H1 (cell line): Measurements from ENCODE around the gene TYK2. TPM values are rescaled to one million over a fixed set of nuclear protein-coding genes. Genes with fewer than 3 reads are reported as not detected.

Experiments
- CTCF ChIA-PET: fragments of 300-600 bp; sonication (Branson Sonifier 250); formaldehyde crosslinking; loops from one replicate; lab custom pipeline; 2021; ENCODE audit not compliant: partially characterized antibody; lab: Charles Lee
- POLR2A ChIA-PET: fragments of 300-600 bp; sonication (Branson Sonifier 250); formaldehyde crosslinking; loops from one replicate; lab custom pipeline; 2021; ENCODE audit warnings: inconsistent platforms; ENCODE audit not compliant: partially characterized antibody; lab: Charles Lee
- DNase-seq, 2 experiments: peaks; one replicate each; pipeline versions ENCODE4 v3.0.0 to v3.0.0-alpha.2; 2010 to 2022; ENCODE audit warnings: low spot score in 2 of 2, low read depth in 1 of 2, mixed read lengths in 1 of 2
- FAIRE-seq: peaks from 2 replicates; lab custom pipeline; 2011; peaks lifted over from hg19 to GRCh38; lab: Jason Lieb, UNC
- H2AFZ ChIP-seq: 2 replicates; pipeline ENCODE4 v1.8.1; 2012; ENCODE audit warnings: low read length, inconsistent platforms
- H2AK5ac ChIP-seq: 2 replicates; pipeline ENCODE4 v1.6.1; 2013; ENCODE audit warnings: low read depth, low read length
- H2BK120ac ChIP-seq: replicated peaks from 2 replicates; pipeline ENCODE3; 2013; ENCODE audit warnings: low read depth, low read length, inconsistent platforms
- H2BK12ac ChIP-seq: 2 replicates; pipeline ENCODE4 v1.6.1; 2013; ENCODE audit warnings: low read depth, low read length
- H2BK15ac ChIP-seq: 2 replicates; pipeline ENCODE4 v1.6.1; 2013; ENCODE audit warnings: low read length
- H2BK20ac ChIP-seq: 2 replicates; pipeline ENCODE4 v1.6.1; 2013; ENCODE audit warnings: low read length
- H2BK5ac ChIP-seq: 2 replicates; pipeline ENCODE4 v1.6.1; 2013; ENCODE audit warnings: low read depth, low read length
- H3K14ac ChIP-seq: 2 replicates; pipeline ENCODE4 v1.6.1; 2013; ENCODE audit warnings: inconsistent platforms; ENCODE audit not compliant: insufficient read length
- H3K18ac ChIP-seq: 2 replicates; pipeline ENCODE4 v1.6.1; 2013; ENCODE audit warnings: low read length; ENCODE audit errors: extremely low read depth
- H3K23ac ChIP-seq: 2 replicates; pipeline ENCODE4 v1.6.1; 2013; ENCODE audit warnings: inconsistent platforms; ENCODE audit not compliant: insufficient read length
- H3K23me2 ChIP-seq: 2 replicates; pipeline ENCODE4 v1.6.1; 2013; ENCODE audit warnings: low read depth, low read length
- H3K27ac ChIP-seq: 2 replicates; pipeline ENCODE4 v1.6.1; 2011; ENCODE audit warnings: low read depth, low read length, inconsistent platforms
- H3K27me3 ChIP-seq, 4 experiments: replicated peaks in 1 of 4; 1 replicate in 1 of 4; 2 replicates in 3 of 4; pipeline versions ENCODE4 v1.6.1 to v1.8.1; 2011 to 2013; ENCODE audit warnings: low read length in 3 of 4, mild to moderate bottlenecking in 3 of 4, inconsistent platforms in 2 of 4, mixed read lengths in 2 of 4, moderate library complexity in 1 of 4; ENCODE audit not compliant: control insufficient read depth in 3 of 4, insufficient read depth in 3 of 4; ENCODE audit errors: extremely low read depth in 1 of 4
- H3K36me3 ChIP-seq, 4 experiments: 2 replicates each; pipeline versions ENCODE4 v1.6.1 to v1.8.1; 2011 to 2013; ENCODE audit warnings: mild to moderate bottlenecking in 4 of 4, low read length in 3 of 4, moderate library complexity in 2 of 4, control low read depth in 1 of 4, inconsistent platforms in 1 of 4; ENCODE audit not compliant: insufficient read depth in 4 of 4, control insufficient read depth in 2 of 4
- H3K4ac ChIP-seq: replicated peaks from 2 replicates; pipeline ENCODE3; 2013; ENCODE audit warnings: low read length, low read depth, mixed read lengths, inconsistent platforms; ENCODE audit not compliant: insufficient read length
- H3K4me1 ChIP-seq, 4 experiments: replicated peaks in 1 of 4; 1 replicate in 1 of 4; 2 replicates in 3 of 4; pipeline versions ENCODE4 v1.6.1 to v1.8.1; 2011 to 2013; ENCODE audit warnings: low read length in 3 of 4, inconsistent platforms in 2 of 4, mixed read lengths in 1 of 4; ENCODE audit not compliant: insufficient read depth in 4 of 4, control insufficient read depth in 3 of 4
- H3K4me2 ChIP-seq, 2 experiments: 2 replicates each; pipeline versions ENCODE4 v1.6.1 to v1.8.1; 2011 to 2013; ENCODE audit warnings: low read depth in 2 of 2, low read length in 2 of 2, control low read depth in 1 of 2, inconsistent platforms in 1 of 2, mild to moderate bottlenecking in 1 of 2; ENCODE audit not compliant: insufficient read depth in 1 of 2
- H3K4me3 ChIP-seq, 4 experiments: fragments of 200-600, 300-600 bp in 1 of 4; sonication (generic), shearing (Covaris generic), sonication (Bioruptor Twin) in 1 of 4; 2 replicates each; pipeline versions ENCODE4 v1.5.1 to v1.8.1; 2011 to 2016; ENCODE audit warnings: low read length in 4 of 4, low read depth in 3 of 4, control low read depth in 2 of 4, inconsistent platforms in 2 of 4, mild to moderate bottlenecking in 2 of 4, mixed read lengths in 1 of 4, moderate library complexity in 1 of 4; ENCODE audit not compliant: insufficient read depth in 2 of 4; ENCODE audit errors: extremely low read depth in 1 of 4
- H3K56ac ChIP-seq: replicated peaks from 2 replicates; pipeline ENCODE3; 2013; ENCODE audit warnings: low read depth, mild to moderate bottlenecking, mixed read lengths, low read length, inconsistent platforms; ENCODE audit not compliant: insufficient read length
- H3K79me1 ChIP-seq: 2 replicates; pipeline ENCODE4 v1.6.1; 2013; ENCODE audit warnings: low read depth, low read length, control low read depth
- H3K79me2 ChIP-seq, 2 experiments: 2 replicates each; pipeline versions ENCODE4 v1.6.1 to v1.8.1; 2012 to 2013; ENCODE audit warnings: low read length in 2 of 2, mild to moderate bottlenecking in 2 of 2, inconsistent platforms in 1 of 2; ENCODE audit not compliant: insufficient read depth in 2 of 2, control insufficient read depth in 1 of 2
- H3K9ac ChIP-seq, 4 experiments: replicated peaks in 1 of 4; 1 replicate in 1 of 4; 2 replicates in 3 of 4; pipeline versions ENCODE4 v1.6.1 to v1.8.1; 2011 to 2013; ENCODE audit warnings: low read depth in 3 of 4, low read length in 3 of 4, control low read depth in 2 of 4, mild to moderate bottlenecking in 2 of 4, moderate library complexity in 2 of 4, inconsistent platforms in 1 of 4; ENCODE audit errors: extremely low read depth in 1 of 4
- H3K9me3 ChIP-seq, 2 experiments: 2 replicates each; pipeline versions ENCODE4 v1.6.1 to v1.8.1; 2012 to 2013; ENCODE audit warnings: mild to moderate bottlenecking in 2 of 2, moderate library complexity in 2 of 2, control low read depth in 1 of 2, inconsistent platforms in 1 of 2, low read depth in 1 of 2, low read length in 1 of 2, mixed read lengths in 1 of 2; ENCODE audit not compliant: insufficient read depth in 2 of 2
- H4K20me1 ChIP-seq, 2 experiments: replicated peaks in 1 of 2; 2 replicates each; pipeline versions ENCODE3 to v1.8.1; 2011 to 2013; ENCODE audit warnings: inconsistent platforms in 2 of 2, low read length in 2 of 2, mild to moderate bottlenecking in 1 of 2; ENCODE audit not compliant: insufficient read depth in 2 of 2, control insufficient read depth in 1 of 2
- H4K5ac ChIP-seq: 2 replicates; pipeline ENCODE4 v1.6.1; 2013; ENCODE audit warnings: low read length, low read depth, mixed read lengths, inconsistent platforms; ENCODE audit not compliant: insufficient read length
- H4K8ac ChIP-seq: 2 replicates; pipeline ENCODE4 v1.8.0; 2013; ENCODE audit warnings: mild to moderate bottlenecking, moderate library complexity, low read length, inconsistent platforms; ENCODE audit not compliant: insufficient read depth; ENCODE audit errors: extremely low read depth
- H4K91ac ChIP-seq: replicated peaks from 2 replicates; pipeline ENCODE3; 2013; ENCODE audit warnings: low read length, mixed read lengths, inconsistent platforms; ENCODE audit not compliant: insufficient read length
- ASH2L ChIP-seq: fragments of 200-600, 300-600 bp; sonication (generic); IDR thresholded peaks from one replicate; pipeline ENCODE4 v1.7.1; 2017; ENCODE audit warnings: low read length
- ATF2 ChIP-seq: IDR thresholded peaks from 2 replicates; pipeline ENCODE4 v1.6.1; 2012; ENCODE audit warnings: low read length, inconsistent platforms
- BACH1 ChIP-seq: IDR thresholded peaks from 2 replicates; pipeline ENCODE4 v1.6.1; 2012; ENCODE audit warnings: low read length, improper control_type of control experiment
- E2F6 ChIP-seq: IDR thresholded peaks from 2 replicates; pipeline ENCODE4 v1.6.1; 2012; ENCODE audit warnings: inconsistent platforms
- EP300 ChIP-seq, 2 experiments: IDR thresholded peaks; 1 replicate in 1 of 2; 2 replicates in 1 of 2; pipeline ENCODE4 v1.6.1; 2011 to 2012; ENCODE audit warnings: low read depth in 2 of 2, low read length in 2 of 2, mild to moderate bottlenecking in 2 of 2, borderline replicate concordance in 1 of 2, inconsistent platforms in 1 of 2, moderate library complexity in 1 of 2
- JUN ChIP-seq: IDR thresholded peaks from 2 replicates; pipeline ENCODE4 v1.6.1; 2011; ENCODE audit warnings: low read depth, mild to moderate bottlenecking, improper control_type of control experiment, low read length
- KDM5A ChIP-seq: fragments of 200-600 bp; IDR thresholded peaks from 2 replicates; pipeline ENCODE4 v1.7.1; 2012; ENCODE audit warnings: mild to moderate bottlenecking, low read length, inconsistent platforms, mixed read lengths
- RFX5 ChIP-seq: IDR thresholded peaks from 2 replicates; pipeline ENCODE4 v1.6.1; 2011; ENCODE audit warnings: low read depth, low read length, improper control_type of control experiment, borderline replicate concordance
- SRF ChIP-seq: IDR thresholded peaks from 2 replicates; pipeline ENCODE4 v1.6.1; 2011; ENCODE audit warnings: mild to moderate bottlenecking, low read depth, low read length, moderate library complexity
- TAF1 ChIP-seq: IDR thresholded peaks from 2 replicates; pipeline ENCODE4 v1.6.1; 2011; ENCODE audit warnings: mild to moderate bottlenecking, low read depth, low read length
- YY1 ChIP-seq: IDR thresholded peaks from 2 replicates; pipeline ENCODE4 v1.6.1; 2011; ENCODE audit warnings: low read depth, mild to moderate bottlenecking, low read length
- ZNF274 ChIP-seq: IDR thresholded peaks from 2 replicates; pipeline ENCODE4 v1.7.0; 2012; ENCODE audit warnings: low read length, borderline replicate concordance; ENCODE audit errors: extremely low read depth
- WGBS, 2 experiments: shearing (Covaris generic) in 1 of 2; methylation state at CpG; one replicate each; pipeline versions ENCODE4 v1.1.6 to v1.1.7; 2013 to 2015; ENCODE audit warnings: low lambda C conversion rate in 2 of 2, mixed read lengths in 2 of 2, inconsistent platforms in 1 of 2, low coverage in 1 of 2, missing lambda C conversion rate in 1 of 2; ENCODE audit not compliant: insufficient replicate concordance in 2 of 2, insufficient coverage in 1 of 2, insufficient read length in 1 of 2; ENCODE audit errors: extremely low coverage in 1 of 2, missing lambda C conversion rate in 1 of 2; 5-methylcytosine and 5-hydroxymethylcytosine counted together
- polyA plus RNA-seq, 7 experiments: library from polyadenylated mRNA; depleted of rRNA in 3 of 7; stranded (reverse) in 5 of 7; unstranded in 2 of 7; fragments of >200 nt in 5 of 7; fragments of 200-250 nt in 2 of 7; gene quantifications; 1 replicate in 5 of 7; 2 replicates in 1 of 7; 4 replicates in 1 of 7; pipeline versions ENCODE4 v1.2.1 to v1.2.3, GENCODE V29; 2011 to 2013; ENCODE audit warnings: missing spikeins in 2 of 7, mixed read lengths in 2 of 7
- total RNA-seq: library from RNA; stranded (reverse); fragmentation: NEBNext Ultra II Directional; extraction: Animal tissue kit (Norgen Biotek cat#: 25700); gene quantifications from 2 replicates; pipeline ENCODE4 v1.2.1, GENCODE V29; 2021

TYK2 gene
- total and polyA plus RNA-seq, 2 of the 8 experiments (the other 6 are each of a cell fraction or from before 2014, with no cell fraction given) = 32.1 to 40.8 TPM

- 93% methylated on average over 3 of the region's 5 CpGs; no CpG with 5 or more reads in 1 of the 2 experiments for WGBS, 2 experiments
- no peak for TF ChIP-seq E2F6
- no peak for TF ChIP-seq EP300 (IDR thresholded peaks at IDR 0.05; ENCODE audit: borderline replicate concordance in 1 of 2, low read depth in 2 of 2, low read length in 2 of 2)
- no peak for TF ChIP-seq YY1
- TF ChIP-seq TAF1 = no peak
- no peak for TF ChIP-seq RFX5
- no peak for TF ChIP-seq SRF
- no peak for TF ChIP-seq ASH2L
- TF ChIP-seq BACH1 = no peak
- no peak for TF ChIP-seq KDM5A
- no peak for TF ChIP-seq ATF2
- no peak for TF ChIP-seq ZNF274
- no peak for TF ChIP-seq JUN
These were observed 5.4 kb downstream of the TYK2 start for GRCh38 chr19:10374931-10375330.

More at GRCh38 chr19:10374931-10375330, 5.4 kb downstream of the TYK2 start:
- H4K5ac ChIP-seq = no peak overlapping the region
- no peak overlapping the region for H3K27ac ChIP-seq
- H3K14ac ChIP-seq = no peak overlapping the region
- H2BK15ac ChIP-seq = no peak overlapping the region
- no peak overlapping the region for H3K4me2 ChIP-seq
- H3K4ac ChIP-seq = no peak overlapping the region
- H3K9ac ChIP-seq = no peak overlapping the region
- ChIA-PET POLR2A (interaction anchor here (1.1 kb wide), 1 partner anchor 185 kb away, joined by 3 read pairs; no protein-coding TSS in a partner anchor), CTCF (interaction anchor here (0.6 to 8.1 kb wide), 2 partner anchors 15 to 49 kb away, joined by 3 to 47 read pairs; no protein-coding TSS in a partner anchor)
- H2AK5ac ChIP-seq = no peak overlapping the region
- no peak overlapping the region for H4K91ac ChIP-seq
- no peak overlapping the region for H3K4me3 ChIP-seq
- no peak overlapping the region for H4K8ac ChIP-seq
- H3K9me3 ChIP-seq = no peaks in the 10 kb centered on the region
- H3K4me1 ChIP-seq = 0 out of 7 replicates have a peak, but pooled peaks cover 0 to 5% (median 0%) of the 10 kb centered on the region in 4 experiments
- no peaks in the 10 kb centered on the region for H3K27me3 ChIP-seq
- no peak overlapping the region for H2BK120ac ChIP-seq
- H2AFZ ChIP-seq = no peak overlapping the region
- H2BK20ac ChIP-seq = no peak overlapping the region
- peaks cover 0 to 3% of the 10 kb centered on the region in 2 experiments for H4K20me1 ChIP-seq
- H3K23ac ChIP-seq = no peak overlapping the region
- H3K36me3 ChIP-seq = peaks cover 0 to 4% (median 0%) of the 10 kb centered on the region in 4 experiments; a peak in 2 of 8 replicates
- no peak overlapping the region for H3K56ac ChIP-seq
- no peak overlapping the region for H2BK12ac ChIP-seq
- FAIRE-seq (no peak), DNase-seq (no peak)
- no peak overlapping the region for H2BK5ac ChIP-seq
- peaks cover 0 to 4% of the 10 kb centered on the region in 2 experiments; a peak in 3 of 4 replicates for H3K79me2 ChIP-seq
- H3K79me1 ChIP-seq = no peaks in the 10 kb centered on the region
- H3K18ac ChIP-seq = no peak overlapping the region
- H3K23me2 ChIP-seq = peaks cover 14% of the 10 kb centered on the region; the same call in 1 of the 2 replicates
